B cell (primary cell): ENCODE results near the gene WDFY2.

Experiments used
- EZH2 ChIP-seq: IDR thresholded peaks from 2 replicates; pipeline ENCODE4 v1.6.1; 2012; ENCODE audit warnings: borderline replicate concordance, low read depth, mild to moderate bottlenecking, moderate library complexity, low read length; ENCODE audit not compliant: insufficient read depth, poor library complexity, severe bottlenecking
- TF ChIP-seq, protein P1 (sequence below): fragments of 200-600 bp; IDR thresholded peaks from one replicate; pipeline ENCODE4 v1.8.0; 2022; ENCODE audit warnings: antibody characterized with exemption, mild to moderate bottlenecking

DNA sequence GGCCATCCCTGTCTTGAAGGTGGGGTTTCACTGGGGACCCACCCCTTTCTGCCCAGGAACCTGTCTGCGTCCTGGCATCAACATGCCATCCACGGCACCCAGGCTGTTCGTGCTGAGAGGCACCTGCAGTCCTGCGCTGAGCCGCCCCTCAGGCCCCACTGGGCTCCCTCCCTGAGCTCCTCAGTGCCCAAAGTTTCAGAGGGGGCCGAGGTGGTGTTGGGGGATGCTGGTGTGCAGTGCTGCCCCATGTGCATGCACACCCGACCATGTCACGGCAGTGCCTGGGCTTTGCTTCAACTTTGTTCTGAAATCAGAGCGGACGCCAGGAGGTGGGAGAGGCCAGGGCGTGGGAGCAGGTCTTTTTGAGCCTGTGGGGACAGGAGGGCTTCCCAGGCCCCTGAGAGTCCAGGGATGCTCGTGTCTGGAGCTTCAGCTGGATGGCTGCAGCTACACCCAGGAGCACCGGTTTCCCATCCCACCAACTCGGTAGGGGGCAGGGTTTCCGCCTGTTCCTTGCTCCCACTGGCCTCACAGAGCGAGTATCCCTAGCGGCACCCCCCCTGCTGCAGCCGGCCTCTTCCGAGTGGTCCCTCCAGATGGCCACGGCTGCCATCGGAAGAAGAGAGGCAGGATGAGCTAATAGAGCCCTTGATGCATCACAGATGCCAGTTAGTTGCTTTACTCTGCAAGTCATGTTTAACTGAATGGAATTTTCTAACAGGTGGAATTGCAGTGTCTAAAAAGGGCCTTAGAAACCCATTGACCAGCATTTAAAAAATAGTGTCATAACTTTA is 44.0 kb downstream of the WDFY2 start:
- TF ChIP-seq, protein P1, sequence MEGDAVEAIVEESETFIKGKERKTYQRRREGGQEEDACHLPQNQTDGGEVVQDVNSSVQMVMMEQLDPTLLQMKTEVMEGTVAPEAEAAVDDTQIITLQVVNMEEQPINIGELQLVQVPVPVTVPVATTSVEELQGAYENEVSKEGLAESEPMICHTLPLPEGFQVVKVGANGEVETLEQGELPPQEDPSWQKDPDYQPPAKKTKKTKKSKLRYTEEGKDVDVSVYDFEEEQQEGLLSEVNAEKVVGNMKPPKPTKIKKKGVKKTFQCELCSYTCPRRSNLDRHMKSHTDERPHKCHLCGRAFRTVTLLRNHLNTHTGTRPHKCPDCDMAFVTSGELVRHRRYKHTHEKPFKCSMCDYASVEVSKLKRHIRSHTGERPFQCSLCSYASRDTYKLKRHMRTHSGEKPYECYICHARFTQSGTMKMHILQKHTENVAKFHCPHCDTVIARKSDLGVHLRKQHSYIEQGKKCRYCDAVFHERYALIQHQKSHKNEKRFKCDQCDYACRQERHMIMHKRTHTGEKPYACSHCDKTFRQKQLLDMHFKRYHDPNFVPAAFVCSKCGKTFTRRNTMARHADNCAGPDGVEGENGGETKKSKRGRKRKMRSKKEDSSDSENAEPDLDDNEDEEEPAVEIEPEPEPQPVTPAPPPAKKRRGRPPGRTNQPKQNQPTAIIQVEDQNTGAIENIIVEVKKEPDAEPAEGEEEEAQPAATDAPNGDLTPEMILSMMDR: no peak
- TF ChIP-seq EZH2: no peak
